ENCODE data around the gene RBM6.

Gene RBM6

DNA sequence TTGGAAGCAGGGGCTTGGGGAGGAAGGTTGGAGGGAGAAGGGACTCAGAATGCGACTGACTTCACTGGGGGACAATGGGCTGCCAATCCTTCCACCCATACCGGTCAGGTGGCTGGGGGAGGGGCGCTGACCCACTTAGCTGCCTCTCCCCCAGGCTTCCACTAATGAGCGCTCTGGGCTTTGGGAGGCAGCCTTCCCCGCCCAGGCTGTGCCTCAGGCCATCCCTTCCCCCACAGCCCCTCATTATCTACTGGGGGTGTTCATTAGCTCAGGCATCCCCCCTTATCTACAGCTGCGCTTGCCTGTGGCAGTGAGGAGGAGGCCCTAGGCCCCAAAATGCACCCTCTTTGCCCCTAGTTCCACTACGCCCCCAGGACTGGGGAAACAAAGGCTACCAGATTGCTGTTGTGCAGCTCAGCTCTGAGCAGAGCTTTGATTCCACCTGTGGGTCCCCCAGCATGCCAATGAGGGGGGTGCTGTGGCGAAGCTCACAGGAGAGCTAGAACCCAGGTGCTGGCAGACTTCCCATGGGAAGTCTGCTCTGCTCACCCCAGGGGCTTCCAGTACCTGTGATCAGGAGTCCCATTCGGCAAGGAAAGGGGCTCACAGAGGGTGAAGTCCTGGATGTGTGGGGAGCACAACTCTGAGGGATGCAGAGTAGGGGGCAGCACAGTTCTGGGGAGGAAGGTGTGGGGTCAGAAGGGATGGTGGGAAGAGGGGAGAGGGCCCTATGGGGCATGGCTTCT lies 185.8 kb downstream of the RBM6 start:
- no peak for DNase-seq
- no peak for TF ChIP-seq GATA1 (IDR thresholded peaks at IDR 0.05; ENCODE audit: low read depth, low read length)
- no peak for TF ChIP-seq POLR2A (IDR thresholded peaks at IDR 0.05; ENCODE audit: low read length)

DNA sequence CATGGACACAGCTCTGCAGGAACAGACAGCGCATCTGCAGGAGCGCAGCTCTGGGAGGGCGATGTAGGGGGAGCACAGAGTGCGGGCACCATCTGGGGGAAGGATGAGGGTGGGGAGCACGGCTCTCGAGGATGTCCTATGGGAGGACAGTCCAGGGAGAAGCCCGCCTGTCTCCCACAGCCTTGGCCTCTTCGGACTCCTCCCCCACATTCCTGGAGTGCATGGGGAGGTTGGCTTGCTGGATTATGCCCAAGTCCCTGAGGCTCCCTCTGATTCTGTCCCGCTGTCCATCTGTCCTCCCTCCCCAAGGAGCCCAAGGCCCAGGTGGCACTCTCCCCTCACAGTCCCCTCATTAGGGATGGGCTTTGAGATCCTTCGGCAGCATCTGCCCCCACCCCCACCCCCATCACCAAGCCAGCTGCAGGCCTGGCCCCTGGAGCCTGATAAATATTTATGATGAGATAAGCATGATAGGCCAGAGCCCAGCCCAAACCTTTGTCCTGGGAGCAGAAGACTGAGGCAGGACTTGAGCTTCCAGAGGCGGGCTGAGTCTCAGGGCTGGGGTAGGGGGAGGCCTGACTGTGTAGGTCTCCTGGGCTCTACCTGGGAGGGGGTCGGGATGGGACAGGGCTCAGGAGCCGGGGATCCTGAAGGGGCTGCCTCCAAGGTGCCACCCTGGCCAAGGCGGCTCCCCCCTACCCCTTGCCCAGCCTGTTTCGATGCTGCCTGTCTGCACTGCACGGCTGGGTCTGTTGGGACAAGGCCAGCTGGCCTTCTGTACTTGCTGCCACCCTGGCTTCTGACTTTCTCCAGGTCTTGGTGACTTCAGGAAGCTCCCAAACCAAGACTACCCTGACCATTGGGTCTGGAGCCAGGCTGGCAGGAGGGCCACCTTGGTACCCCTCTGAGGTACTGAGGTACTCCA lies 186.6 kb downstream of the RBM6 start:
- TF ChIP-seq GATA1 (IDR thresholded peaks at IDR 0.05; ENCODE audit: low read depth, low read length): no peak
- no peak for TF ChIP-seq POLR2A (IDR thresholded peaks at IDR 0.05; ENCODE audit: low read length)
- DNase-seq: no peak
